Keratinocyte (primary cell): ENCODE data around the gene PLCD1. TPM values are rescaled to one million over a fixed set of nuclear protein-coding genes. Genes with fewer than 3 reads are reported as not detected.

Source experiments
- DNase-seq: peaks from one replicate; pipeline ENCODE4 v3.0.0-alpha.2; 2011; ENCODE audit warnings: low read depth, missing footprints, low spot score
- FAIRE-seq: peaks from 2 replicates; lab custom pipeline; 2011; peaks lifted over from hg19 to GRCh38; lab: Jason Lieb, UNC
- H2AFZ ChIP-seq: 2 replicates; pipeline ENCODE4 v1.6.0; 2012; ENCODE audit warnings: low read length, control low read depth, inconsistent platforms; ENCODE audit not compliant: control insufficient read depth
- H3K27ac ChIP-seq: 2 replicates; pipeline ENCODE4 v1.5.1; 2011; ENCODE audit warnings: low read length; ENCODE audit not compliant: control insufficient read depth, insufficient read depth
- H3K27me3 ChIP-seq: 3 replicates; pipeline ENCODE4 v1.6.0; 2011; ENCODE audit warnings: low read length; ENCODE audit not compliant: control insufficient read depth, insufficient read depth; ENCODE audit errors: extremely low read depth
- H3K36me3 ChIP-seq, 2 experiments: 2 replicates in 1 of 2; 3 replicates in 1 of 2; pipeline ENCODE4 v1.5.1; 2011; ENCODE audit warnings: low read length in 2 of 2, mild to moderate bottlenecking in 1 of 2; ENCODE audit not compliant: control insufficient read depth in 2 of 2, insufficient read depth in 2 of 2; ENCODE audit errors: extremely low read depth in 1 of 2
- H3K4me1 ChIP-seq: 3 replicates; pipeline ENCODE4 v1.5.1; 2011; ENCODE audit warnings: low read length; ENCODE audit not compliant: control insufficient read depth, insufficient read depth; ENCODE audit errors: extremely low read depth
- H3K4me2 ChIP-seq: 3 replicates; pipeline ENCODE4 v1.6.0; 2011; ENCODE audit warnings: low read depth, low read length; ENCODE audit not compliant: control insufficient read depth, insufficient read depth; ENCODE audit errors: extremely low read depth
- H3K4me3 ChIP-seq, 3 experiments: fragments of 200-600 bp in 1 of 3; sonication (generic) in 1 of 3; 2 replicates in 2 of 3; 3 replicates in 1 of 3; pipeline ENCODE4 v1.5.1; 2011 to 2016; ENCODE audit warnings: low read length in 3 of 3, mild to moderate bottlenecking in 3 of 3, control low read depth in 2 of 3, inconsistent platforms in 1 of 3, low read depth in 1 of 3, mixed read lengths in 1 of 3, mixed run types in 1 of 3, moderate library complexity in 1 of 3; ENCODE audit not compliant: control insufficient read depth in 2 of 3, insufficient read depth in 2 of 3; ENCODE audit errors: extremely low read depth in 1 of 3
- H3K79me2 ChIP-seq: 2 replicates; pipeline ENCODE4 v1.6.0; 2012; ENCODE audit warnings: low read length; ENCODE audit not compliant: control insufficient read depth, insufficient read depth
- H3K9ac ChIP-seq: 3 replicates; pipeline ENCODE4 v1.6.0; 2011; ENCODE audit warnings: low read length; ENCODE audit not compliant: control insufficient read depth, insufficient read depth; ENCODE audit errors: extremely low read depth
- H3K9me1 ChIP-seq: 3 replicates; pipeline ENCODE4 v1.6.0; 2011; ENCODE audit warnings: low read length; ENCODE audit not compliant: control insufficient read depth, insufficient read depth; ENCODE audit errors: extremely low read depth
- H3K9me3 ChIP-seq: 2 replicates; pipeline ENCODE4 v1.5.1; 2012; ENCODE audit warnings: low read depth, low read length; ENCODE audit not compliant: control insufficient read depth
- H4K20me1 ChIP-seq: 3 replicates; pipeline ENCODE4 v1.6.0; 2011; ENCODE audit warnings: low read length; ENCODE audit not compliant: control insufficient read depth, insufficient read depth; ENCODE audit errors: extremely low read depth
- EZH2 ChIP-seq: IDR thresholded peaks from one replicate; pipeline ENCODE4 v1.6.1; 2012; ENCODE audit warnings: inconsistent platforms, mild to moderate bottlenecking, low read length, moderate library complexity
- dilution Hi-C: fragments of 300-500 bp; cut with MboI; formaldehyde crosslinking; loops from one replicate; pipeline ENCODE4 v1.7.0; 2020; ENCODE audit warnings: low sequenced_read_pairs; ENCODE audit not compliant: extremely low pct_ligation_motif_present
- polyA plus RNA-seq, 5 experiments: library from polyadenylated mRNA; depleted of rRNA in 3 of 5; stranded (reverse) in 3 of 5; stranded (forward) in 1 of 5; unstranded in 1 of 5; fragments of >200 nt; gene quantifications; 1 replicate in 1 of 5; 2 replicates in 3 of 5; 3 replicates in 1 of 5; pipeline versions ENCODE4 v1.2.1 to v1.2.3, GENCODE V29; 2011 to 2012; ENCODE audit warnings: missing spikeins in 2 of 5, low read depth in 1 of 5, low replicate concordance in 1 of 5
- TF ChIP-seq, protein P1 (sequence below), 3 experiments: IDR thresholded peaks in 1 of 3; conservative IDR thresholded peaks in 1 of 3; optimal IDR thresholded peaks in 1 of 3; 2 replicates in 2 of 3; 3 replicates in 1 of 3; pipeline versions ENCODE3 to v1.5.1; 2011; ENCODE audit warnings: low read length in 3 of 3, mild to moderate bottlenecking in 3 of 3, moderate library complexity in 2 of 3, control low read depth in 1 of 3, inconsistent platforms in 1 of 3; ENCODE audit not compliant: insufficient read depth in 2 of 3; ENCODE audit errors: extremely low read depth in 1 of 3

PLCD1 gene
- polyA plus RNA-seq, 1 donor (not counting 4 experiments of a cell fraction or from before 2014, with no cell fraction given): 26.0 TPM

DNA sequence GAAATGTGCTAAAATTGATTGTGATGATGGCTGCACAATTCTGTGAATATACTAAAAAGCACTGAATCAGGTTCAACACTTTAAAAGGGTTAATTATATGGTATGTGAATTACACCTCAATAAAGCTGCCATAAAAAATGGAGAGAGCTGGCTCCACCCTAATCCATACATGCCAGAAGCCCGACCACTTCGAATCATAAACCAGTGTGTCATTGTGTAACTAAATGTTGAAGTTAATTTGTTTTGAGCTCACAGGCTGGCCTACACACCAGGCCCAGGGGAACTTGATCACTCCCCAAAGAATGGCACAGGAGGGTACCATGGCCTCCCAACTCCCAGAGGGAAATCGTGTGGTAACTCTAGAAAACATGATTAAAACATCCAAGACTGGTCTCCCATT lies 14.0 kb downstream of the PLCD1 start:
- Histone ChIP-seq H3K9ac (no peak overlapping the region), H3K27me3 (no peaks in the 10 kb centered on the region), H4K20me1 (no peaks in the 10 kb centered on the region), H2AFZ (no peak overlapping the region), H3K36me3 (peaks cover 13 to 31% of the 10 kb centered on the region in 2 experiments), H3K4me2 (no peak overlapping the region), H3K9me3 (peaks cover 4% of the 10 kb centered on the region), H3K4me3 (no peak overlapping the region), H3K79me2 (no peaks in the 10 kb centered on the region), H3K27ac (no peak overlapping the region), H3K9me1 (no peaks in the 10 kb centered on the region), H3K4me1 (no peaks in the 10 kb centered on the region)
- dilution Hi-C loops: no loop called here
- no peak for DNase-seq
- TF ChIP-seq, protein P1, sequence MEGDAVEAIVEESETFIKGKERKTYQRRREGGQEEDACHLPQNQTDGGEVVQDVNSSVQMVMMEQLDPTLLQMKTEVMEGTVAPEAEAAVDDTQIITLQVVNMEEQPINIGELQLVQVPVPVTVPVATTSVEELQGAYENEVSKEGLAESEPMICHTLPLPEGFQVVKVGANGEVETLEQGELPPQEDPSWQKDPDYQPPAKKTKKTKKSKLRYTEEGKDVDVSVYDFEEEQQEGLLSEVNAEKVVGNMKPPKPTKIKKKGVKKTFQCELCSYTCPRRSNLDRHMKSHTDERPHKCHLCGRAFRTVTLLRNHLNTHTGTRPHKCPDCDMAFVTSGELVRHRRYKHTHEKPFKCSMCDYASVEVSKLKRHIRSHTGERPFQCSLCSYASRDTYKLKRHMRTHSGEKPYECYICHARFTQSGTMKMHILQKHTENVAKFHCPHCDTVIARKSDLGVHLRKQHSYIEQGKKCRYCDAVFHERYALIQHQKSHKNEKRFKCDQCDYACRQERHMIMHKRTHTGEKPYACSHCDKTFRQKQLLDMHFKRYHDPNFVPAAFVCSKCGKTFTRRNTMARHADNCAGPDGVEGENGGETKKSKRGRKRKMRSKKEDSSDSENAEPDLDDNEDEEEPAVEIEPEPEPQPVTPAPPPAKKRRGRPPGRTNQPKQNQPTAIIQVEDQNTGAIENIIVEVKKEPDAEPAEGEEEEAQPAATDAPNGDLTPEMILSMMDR (optimal IDR thresholded peaks at IDR 0.05 in 1 of 3, IDR thresholded peaks at IDR 0.05 in 1 of 3, conservative IDR thresholded peaks at IDR 0.05 in 1 of 3; ENCODE audit: extremely low read depth in 1 of 3, insufficient read depth in 2 of 3, low read length in 3 of 3): no peak
- TF ChIP-seq EZH2: no peak
- FAIRE-seq: no peak

DNA sequence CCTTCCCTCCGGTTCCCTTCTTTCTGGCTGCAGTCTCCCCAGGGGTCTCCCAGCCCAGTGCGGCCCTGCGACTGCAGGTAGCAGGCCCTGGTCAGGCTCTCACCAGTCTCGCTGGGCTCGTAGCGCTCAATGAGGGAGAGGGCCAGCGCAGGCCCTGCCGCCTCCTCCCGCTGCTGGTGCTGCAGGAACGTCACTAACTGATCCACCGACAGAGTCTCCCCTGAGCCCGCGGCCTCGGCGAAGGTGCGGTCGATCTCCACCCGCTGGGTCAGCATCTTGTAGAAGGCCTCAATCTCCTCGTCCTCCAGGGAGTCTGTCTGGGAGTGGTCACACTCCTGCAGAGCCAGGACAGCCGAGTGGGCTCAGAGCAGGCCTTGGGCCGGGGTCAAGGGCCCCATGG lies 18.3 kb downstream of the PLCD1 start:
- Histone ChIP-seq H3K4me2 (no peak overlapping the region), H3K27ac (no peak overlapping the region), H3K36me3 (peaks cover 5 to 32% of the 10 kb centered on the region in 2 experiments), H2AFZ (no peak overlapping the region), H3K27me3 (no peaks in the 10 kb centered on the region), H4K20me1 (no peaks in the 10 kb centered on the region), H3K9ac (no peak overlapping the region), H3K4me1 (no peaks in the 10 kb centered on the region), H3K9me3 (no peaks in the 10 kb centered on the region), H3K79me2 (no peaks in the 10 kb centered on the region), H3K4me3 (no peak overlapping the region), H3K9me1 (no peaks in the 10 kb centered on the region)
- FAIRE-seq: no peak
- no peak for TF ChIP-seq EZH2
- dilution Hi-C loops: no loop called here
- DNase-seq: no peak
